Liver (tissue), 9 donors: Measurements from ENCODE around the gene ADRA2B. TPM values are rescaled to one million over a fixed set of nuclear protein-coding genes. Genes with fewer than 3 reads are reported as not detected.

Experiments
- DNase-seq: peaks from one replicate; pipeline ENCODE4 v3.0.0-alpha.2; 2017; ENCODE audit warnings: low spot score
- H3K27ac ChIP-seq, 2 donors: one replicate each; pipeline ENCODE4 v1.7.0; 2013; ENCODE audit warnings: inconsistent platforms in 2 of 2, low read length in 2 of 2, control low read depth in 1 of 2, low read depth in 1 of 2, mild to moderate bottlenecking in 1 of 2
- H3K27me3 ChIP-seq, 4 donors: one replicate each; pipeline versions ENCODE4 v1.6.1 to v1.7.0; 2013; ENCODE audit warnings: low read length in 3 of 4, inconsistent platforms in 1 of 4, mild to moderate bottlenecking in 1 of 4, moderate library complexity in 1 of 4; ENCODE audit not compliant: control insufficient read depth in 4 of 4, insufficient read depth in 4 of 4
- H3K36me3 ChIP-seq, 4 donors: one replicate each; pipeline versions ENCODE4 v1.6.1 to v1.7.0; 2013; ENCODE audit warnings: low read length in 3 of 4, mild to moderate bottlenecking in 3 of 4, low read depth in 1 of 4, moderate library complexity in 1 of 4; ENCODE audit not compliant: control insufficient read depth in 4 of 4, insufficient read depth in 3 of 4
- H3K4me1 ChIP-seq, 4 donors: one replicate each; pipeline versions ENCODE4 v1.6.1 to v1.7.0; 2013; ENCODE audit warnings: low read length in 3 of 4, mild to moderate bottlenecking in 3 of 4, moderate library complexity in 1 of 4; ENCODE audit not compliant: control insufficient read depth in 4 of 4, insufficient read depth in 4 of 4
- H3K4me3 ChIP-seq, 3 donors: one replicate each; pipeline versions ENCODE4 v1.6.1 to v1.7.0; 2013; ENCODE audit warnings: low read length in 3 of 3, control low read depth in 1 of 3, low read depth in 1 of 3, mild to moderate bottlenecking in 1 of 3
- H3K9ac ChIP-seq, 2 donors: one replicate each; pipeline ENCODE4 v1.7.0; 2013; ENCODE audit warnings: low read length in 2 of 2, mild to moderate bottlenecking in 2 of 2, moderate library complexity in 2 of 2, control low read depth in 1 of 2, low read depth in 1 of 2
- H3K9me3 ChIP-seq, 4 donors: one replicate each; pipeline versions ENCODE4 v1.6.1 to v1.7.0; 2013; ENCODE audit warnings: low read length in 3 of 4; ENCODE audit not compliant: control insufficient read depth in 4 of 4
- EGR1 ChIP-seq, 2 donors: IDR thresholded peaks; 2 replicates each; pipeline ENCODE4 v1.6.1; 2016 to 2018; ENCODE audit warnings: antibody characterized with exemption in 2 of 2, low read depth in 2 of 2
- FOXA1 ChIP-seq: IDR thresholded peaks from 2 replicates; pipeline ENCODE4 v1.6.1; 2016; ENCODE audit warnings: antibody characterized with exemption
- FOXA2 ChIP-seq: IDR thresholded peaks from 2 replicates; pipeline ENCODE4 v1.6.1; 2016; ENCODE audit warnings: antibody characterized with exemption
- GABPA ChIP-seq, 2 donors: IDR thresholded peaks in 1 of 2; conservative IDR thresholded peaks in 1 of 2; 2 replicates each; pipeline ENCODE4 v1.6.1; 2016; ENCODE audit warnings: antibody characterized with exemption in 2 of 2, mild to moderate bottlenecking in 1 of 2, moderate library complexity in 1 of 2
- HNF4A ChIP-seq, 2 donors: conservative IDR thresholded peaks; 2 replicates each; pipeline ENCODE4 v1.6.1; 2016; ENCODE audit warnings: antibody characterized with exemption in 2 of 2, mild to moderate bottlenecking in 2 of 2
- JUND ChIP-seq, 2 donors: IDR thresholded peaks; 2 replicates each; pipeline ENCODE4 v1.6.1; 2016; ENCODE audit warnings: antibody characterized with exemption in 2 of 2
- NR2F2 ChIP-seq: IDR thresholded peaks from 2 replicates; pipeline ENCODE4 v1.6.1; 2016; ENCODE audit warnings: antibody characterized with exemption
- RAD21 ChIP-seq, 2 donors: IDR thresholded peaks; 2 replicates each; pipeline ENCODE4 v1.6.1; 2016; ENCODE audit warnings: antibody characterized with exemption in 2 of 2, mild to moderate bottlenecking in 2 of 2
- RXRA ChIP-seq, 2 donors: IDR thresholded peaks; 2 replicates each; pipeline ENCODE4 v1.6.1; 2017 to 2018; ENCODE audit warnings: antibody characterized with exemption in 2 of 2, mild to moderate bottlenecking in 1 of 2
- SP1 ChIP-seq: IDR thresholded peaks from 2 replicates; pipeline ENCODE4 v1.6.1; 2018; ENCODE audit warnings: antibody characterized with exemption, mild to moderate bottlenecking
- YY1 ChIP-seq: IDR thresholded peaks from 2 replicates; pipeline ENCODE4 v1.6.1; 2016; ENCODE audit warnings: antibody characterized with exemption, mild to moderate bottlenecking
- WGBS: extraction: QIAGEN DNeasy Blood & Tissue Kit; methylation state at CpG from one replicate; pipeline ENCODE4 v1.1.7; 2013; 5-methylcytosine and 5-hydroxymethylcytosine counted together
- polyA plus RNA-seq, 2 donors: library from polyadenylated mRNA; stranded (reverse) in 1 of 2; unstranded in 1 of 2; fragments of 200-250 nt in 1 of 2; fragments of >200 nt in 1 of 2; fragmentation: Nextera tagmentation in 1 of 2; extraction: Ambion mirVana in 1 of 2; gene quantifications; one replicate each; pipeline versions ENCODE4 v1.2.1 to v1.2.3, GENCODE V29; 2013 to 2015
- total RNA-seq, 2 donors: library from RNA; depleted of rRNA; stranded (reverse); fragments of >200 nt; gene quantifications; one replicate each; pipeline ENCODE4 v1.2.3, GENCODE V29; 2014
- TF ChIP-seq, protein P1 (sequence below): IDR thresholded peaks from 2 replicates; pipeline ENCODE4 v1.6.1; 2016; ENCODE audit warnings: antibody characterized with exemption
- TF ChIP-seq, protein P2 (sequence below): IDR thresholded peaks from 2 replicates; pipeline ENCODE4 v1.6.1; 2016; ENCODE audit warnings: antibody characterized with exemption
- TF ChIP-seq, protein P3 (sequence below): IDR thresholded peaks from 2 replicates; pipeline ENCODE4 v1.6.1; 2016; ENCODE audit warnings: antibody characterized with exemption, mild to moderate bottlenecking
- TF ChIP-seq, protein P4 (sequence below): fragments of 150-350 bp; IDR thresholded peaks from 2 replicates; pipeline ENCODE4 v1.5.1; 2017; ENCODE audit warnings: improper control_type of control experiment, low read depth, low read length; ENCODE audit not compliant: missing input control
- TF ChIP-seq, protein P5 (sequence below): IDR thresholded peaks from 2 replicates; pipeline ENCODE4 v1.6.1; 2016; ENCODE audit warnings: antibody characterized with exemption
- donor health status: healthy.
- donor health status: healthy.
- donor health status: healthy.
- donor health status: healthy.
- donor health status: healthy.

The ADRA2B gene
- total and polyA plus RNA-seq, 4 donors: 1.3 to 8.6 (median 3.0) TPM

DNA sequence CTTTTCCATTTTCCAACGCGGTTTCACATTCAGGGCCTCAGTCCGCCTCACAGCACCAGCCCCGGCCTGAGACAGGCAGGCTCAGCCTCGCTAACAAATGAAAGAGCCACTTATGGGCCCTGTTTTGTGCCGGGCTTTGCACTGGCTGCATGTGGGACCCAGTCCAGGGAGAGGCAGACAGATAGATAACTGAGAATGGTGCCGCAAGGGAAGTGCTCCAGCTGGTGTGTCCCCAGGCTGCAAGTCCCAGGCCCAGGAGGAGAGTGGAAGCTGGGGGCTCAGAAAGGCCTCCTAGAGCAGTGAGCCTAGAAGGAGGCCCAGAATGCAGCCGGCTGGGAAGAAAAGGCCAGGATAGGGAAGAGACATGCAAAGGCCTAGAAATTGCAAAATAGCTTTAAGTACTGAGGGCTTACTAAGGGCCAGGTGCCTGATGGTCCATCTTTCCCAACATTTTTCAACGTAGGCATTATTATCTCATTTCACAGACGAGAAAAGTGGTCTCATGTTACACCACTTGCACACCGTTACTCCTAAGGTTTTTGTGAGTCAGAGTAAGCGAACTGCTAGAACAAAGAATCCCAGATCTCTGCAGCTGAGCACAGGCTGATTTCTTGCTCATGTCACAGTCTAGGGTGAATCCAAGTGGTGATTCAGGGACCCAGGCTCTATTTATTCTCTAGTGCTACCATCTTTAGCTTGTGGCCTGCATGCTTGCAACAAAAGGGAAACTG is 26.0 kb downstream of the ADRA2B start:
- H3K4me3 ChIP-seq: no peak overlapping the region
- no peak overlapping the region for H3K27ac ChIP-seq
- H3K27me3 ChIP-seq: no peaks in the 10 kb centered on the region
- TF ChIP-seq, protein P1, sequence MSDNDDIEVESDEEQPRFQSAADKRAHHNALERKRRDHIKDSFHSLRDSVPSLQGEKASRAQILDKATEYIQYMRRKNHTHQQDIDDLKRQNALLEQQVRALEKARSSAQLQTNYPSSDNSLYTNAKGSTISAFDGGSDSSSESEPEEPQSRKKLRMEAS: no peak
- TF ChIP-seq HNF4A (conservative IDR thresholded peaks at IDR 0.05): no peak
- TF ChIP-seq, protein P2, sequence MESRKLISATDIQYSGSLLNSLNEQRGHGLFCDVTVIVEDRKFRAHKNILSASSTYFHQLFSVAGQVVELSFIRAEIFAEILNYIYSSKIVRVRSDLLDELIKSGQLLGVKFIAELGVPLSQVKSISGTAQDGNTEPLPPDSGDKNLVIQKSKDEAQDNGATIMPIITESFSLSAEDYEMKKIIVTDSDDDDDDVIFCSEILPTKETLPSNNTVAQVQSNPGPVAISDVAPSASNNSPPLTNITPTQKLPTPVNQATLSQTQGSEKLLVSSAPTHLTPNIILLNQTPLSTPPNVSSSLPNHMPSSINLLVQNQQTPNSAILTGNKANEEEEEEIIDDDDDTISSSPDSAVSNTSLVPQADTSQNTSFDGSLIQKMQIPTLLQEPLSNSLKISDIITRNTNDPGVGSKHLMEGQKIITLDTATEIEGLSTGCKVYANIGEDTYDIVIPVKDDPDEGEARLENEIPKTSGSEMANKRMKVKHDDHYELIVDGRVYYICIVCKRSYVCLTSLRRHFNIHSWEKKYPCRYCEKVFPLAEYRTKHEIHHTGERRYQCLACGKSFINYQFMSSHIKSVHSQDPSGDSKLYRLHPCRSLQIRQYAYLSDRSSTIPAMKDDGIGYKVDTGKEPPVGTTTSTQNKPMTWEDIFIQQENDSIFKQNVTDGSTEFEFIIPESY: no peak
- TF ChIP-seq RAD21 (IDR thresholded peaks at IDR 0.05): no peak
- no peak for TF ChIP-seq YY1
- no peak for TF ChIP-seq RXRA (IDR thresholded peaks at IDR 0.05)
- TF ChIP-seq NR2F2: no peak
- no peak for TF ChIP-seq FOXA2
- TF ChIP-seq, protein P3, sequence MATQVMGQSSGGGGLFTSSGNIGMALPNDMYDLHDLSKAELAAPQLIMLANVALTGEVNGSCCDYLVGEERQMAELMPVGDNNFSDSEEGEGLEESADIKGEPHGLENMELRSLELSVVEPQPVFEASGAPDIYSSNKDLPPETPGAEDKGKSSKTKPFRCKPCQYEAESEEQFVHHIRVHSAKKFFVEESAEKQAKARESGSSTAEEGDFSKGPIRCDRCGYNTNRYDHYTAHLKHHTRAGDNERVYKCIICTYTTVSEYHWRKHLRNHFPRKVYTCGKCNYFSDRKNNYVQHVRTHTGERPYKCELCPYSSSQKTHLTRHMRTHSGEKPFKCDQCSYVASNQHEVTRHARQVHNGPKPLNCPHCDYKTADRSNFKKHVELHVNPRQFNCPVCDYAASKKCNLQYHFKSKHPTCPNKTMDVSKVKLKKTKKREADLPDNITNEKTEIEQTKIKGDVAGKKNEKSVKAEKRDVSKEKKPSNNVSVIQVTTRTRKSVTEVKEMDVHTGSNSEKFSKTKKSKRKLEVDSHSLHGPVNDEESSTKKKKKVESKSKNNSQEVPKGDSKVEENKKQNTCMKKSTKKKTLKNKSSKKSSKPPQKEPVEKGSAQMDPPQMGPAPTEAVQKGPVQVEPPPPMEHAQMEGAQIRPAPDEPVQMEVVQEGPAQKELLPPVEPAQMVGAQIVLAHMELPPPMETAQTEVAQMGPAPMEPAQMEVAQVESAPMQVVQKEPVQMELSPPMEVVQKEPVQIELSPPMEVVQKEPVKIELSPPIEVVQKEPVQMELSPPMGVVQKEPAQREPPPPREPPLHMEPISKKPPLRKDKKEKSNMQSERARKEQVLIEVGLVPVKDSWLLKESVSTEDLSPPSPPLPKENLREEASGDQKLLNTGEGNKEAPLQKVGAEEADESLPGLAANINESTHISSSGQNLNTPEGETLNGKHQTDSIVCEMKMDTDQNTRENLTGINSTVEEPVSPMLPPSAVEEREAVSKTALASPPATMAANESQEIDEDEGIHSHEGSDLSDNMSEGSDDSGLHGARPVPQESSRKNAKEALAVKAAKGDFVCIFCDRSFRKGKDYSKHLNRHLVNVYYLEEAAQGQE: no peak
- no peak for TF ChIP-seq JUND (IDR thresholded peaks at IDR 0.05)
- no peak for TF ChIP-seq EGR1 (IDR thresholded peaks at IDR 0.05; ENCODE audit: low read depth in 2 of 2)
- TF ChIP-seq FOXA1: no peak
- WGBS: 90% methylated on average over 12 of the region's 12 CpGs
- H3K9me3 ChIP-seq: no peaks in the 10 kb centered on the region
- no peaks in the 10 kb centered on the region for H3K36me3 ChIP-seq
- H3K9ac ChIP-seq: no peak overlapping the region
- no peak for DNase-seq
- no peaks in the 10 kb centered on the region for H3K4me1 ChIP-seq

DNA sequence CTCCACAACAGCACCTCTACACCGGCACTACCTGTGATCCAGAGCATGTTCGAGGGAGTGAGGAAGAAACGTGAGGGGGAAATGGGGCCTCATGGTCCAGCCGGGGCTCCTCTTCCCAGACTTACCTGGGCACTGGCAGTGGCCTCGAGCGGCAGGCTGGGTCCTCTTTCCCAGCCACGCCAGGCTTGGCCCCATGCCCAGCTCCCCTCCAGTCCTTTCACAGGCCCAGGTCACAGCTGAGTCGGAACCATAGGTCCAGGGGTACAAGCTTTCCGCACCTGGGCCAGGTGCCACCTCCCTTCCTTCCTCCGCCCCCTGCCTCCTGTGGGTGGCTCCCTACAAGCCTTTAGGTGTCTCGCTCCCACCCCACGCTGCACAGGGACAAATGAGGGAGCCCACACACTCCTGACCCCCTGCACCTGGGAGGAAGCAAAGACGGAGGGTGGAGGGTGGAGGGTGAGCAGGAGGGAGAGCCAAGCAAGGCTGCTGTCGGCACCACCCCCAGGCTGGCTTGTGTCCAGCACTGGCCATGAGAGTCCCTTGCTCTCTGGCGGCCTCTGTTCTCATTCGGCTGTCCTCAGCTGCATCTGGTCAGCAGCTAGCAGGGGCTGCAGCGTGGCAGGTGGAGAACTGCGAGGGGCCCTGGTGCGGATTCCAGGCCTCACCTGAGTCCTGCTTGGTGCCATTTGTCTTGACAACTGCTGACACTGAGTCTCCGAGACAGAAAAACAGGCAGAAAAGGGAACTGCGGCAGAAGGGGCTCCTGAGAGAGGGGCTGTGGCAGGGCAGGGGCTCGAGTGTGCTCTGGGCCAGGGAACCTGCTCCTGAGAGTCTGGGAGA is 26.8 kb downstream of the ADRA2B start:
- DNase-seq: peak; percentile 33
- Histone ChIP-seq H3K4me3 (no peak overlapping the region), H3K9ac (no peak overlapping the region), H3K27ac (no peak overlapping the region), H3K9me3 (no peaks in the 10 kb centered on the region), H3K27me3 (no peaks in the 10 kb centered on the region), H3K4me1 (no peaks in the 10 kb centered on the region), H3K36me3 (no peaks in the 10 kb centered on the region)
- WGBS: 81% methylated on average over 22 of the region's 22 CpGs
- no peak for TF ChIP-seq FOXA1
- TF ChIP-seq HNF4A (conservative IDR thresholded peaks at IDR 0.05): no peak
- TF ChIP-seq, protein P4, sequence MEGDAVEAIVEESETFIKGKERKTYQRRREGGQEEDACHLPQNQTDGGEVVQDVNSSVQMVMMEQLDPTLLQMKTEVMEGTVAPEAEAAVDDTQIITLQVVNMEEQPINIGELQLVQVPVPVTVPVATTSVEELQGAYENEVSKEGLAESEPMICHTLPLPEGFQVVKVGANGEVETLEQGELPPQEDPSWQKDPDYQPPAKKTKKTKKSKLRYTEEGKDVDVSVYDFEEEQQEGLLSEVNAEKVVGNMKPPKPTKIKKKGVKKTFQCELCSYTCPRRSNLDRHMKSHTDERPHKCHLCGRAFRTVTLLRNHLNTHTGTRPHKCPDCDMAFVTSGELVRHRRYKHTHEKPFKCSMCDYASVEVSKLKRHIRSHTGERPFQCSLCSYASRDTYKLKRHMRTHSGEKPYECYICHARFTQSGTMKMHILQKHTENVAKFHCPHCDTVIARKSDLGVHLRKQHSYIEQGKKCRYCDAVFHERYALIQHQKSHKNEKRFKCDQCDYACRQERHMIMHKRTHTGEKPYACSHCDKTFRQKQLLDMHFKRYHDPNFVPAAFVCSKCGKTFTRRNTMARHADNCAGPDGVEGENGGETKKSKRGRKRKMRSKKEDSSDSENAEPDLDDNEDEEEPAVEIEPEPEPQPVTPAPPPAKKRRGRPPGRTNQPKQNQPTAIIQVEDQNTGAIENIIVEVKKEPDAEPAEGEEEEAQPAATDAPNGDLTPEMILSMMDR: no peak
- TF ChIP-seq RAD21 (IDR thresholded peaks at IDR 0.05): no peak
- TF ChIP-seq SP1: no peak
- no peak for TF ChIP-seq JUND (IDR thresholded peaks at IDR 0.05)
- TF ChIP-seq, protein P1: no peak
- TF ChIP-seq, protein P3: no peak
- TF ChIP-seq RXRA (IDR thresholded peaks at IDR 0.05): no peak
- TF ChIP-seq, protein P5, sequence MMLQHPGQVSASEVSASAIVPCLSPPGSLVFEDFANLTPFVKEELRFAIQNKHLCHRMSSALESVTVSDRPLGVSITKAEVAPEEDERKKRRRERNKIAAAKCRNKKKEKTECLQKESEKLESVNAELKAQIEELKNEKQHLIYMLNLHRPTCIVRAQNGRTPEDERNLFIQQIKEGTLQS: no peak
- no peak for TF ChIP-seq GABPA (IDR thresholded peaks at IDR 0.05 in 1 of 2, conservative IDR thresholded peaks at IDR 0.05 in 1 of 2)
- TF ChIP-seq NR2F2: no peak
